ENCODE data around the gene GLS2.

Gene GLS2

GRCh38 chr12:56488041-56488955, at the start of gene GLS2:
GLS2 (minus strand) TSS chr12:56488161; CDS start chr12:56488118, 43 bp downstream.
- TF ChIP-seq L3MBTL2 (conservative IDR thresholded peaks at IDR 0.05) (peak; percentile 99), SUZ12 (IDR thresholded peaks at IDR 0.05) (no peak), PKNOX1 (IDR thresholded peaks at IDR 0.05) (peak; percentile 96), LEF1 (IDR thresholded peaks at IDR 0.05; ENCODE audit: borderline replicate concordance) (no peak), SP1 (IDR thresholded peaks at IDR 0.05) (no peak)
- POLR2A ChIA-PET, result interaction anchor here (0.8 to 1.2 kb wide), 3 partner anchors 15 to 128 kb away, joined by 3 read pairs; partner anchors contain the start of gene STAT2
- DNase-seq (ENCODE audit: extremely low spot score), result peak; percentile 81
- CTCF ChIA-PET, result no interaction called here

- DNase-seq (ENCODE audit: extremely low spot score), result no peak
- POLR2A ChIA-PET, result no interaction called here
- CTCF ChIA-PET, result no interaction called here
Measured at GRCh38 chr12:56537546-56537945, 49.6 kb upstream of the GLS2 start.

GRCh38 chr12:56530390-56531055, 42.6 kb upstream of the GLS2 start:
- TF ChIP-seq ZNF384 (IDR thresholded peaks at IDR 0.05), result no peak
- no peak for TF ChIP-seq SP1 (IDR thresholded peaks at IDR 0.05)
- no peak for TF ChIP-seq L3MBTL2 (conservative IDR thresholded peaks at IDR 0.05)
- TF ChIP-seq FOXA1 (IDR thresholded peaks at IDR 0.05), result no peak
- TF ChIP-seq ELF4 (IDR thresholded peaks at IDR 0.05), result no peak
- TF ChIP-seq TARDBP (IDR thresholded peaks at IDR 0.05), result no peak
- TF ChIP-seq ARNT (IDR thresholded peaks at IDR 0.05), result no peak
- TF ChIP-seq CTBP1 (IDR thresholded peaks at IDR 0.05; ENCODE audit: borderline replicate concordance), result no peak
- no peak for TF ChIP-seq FOXM1 (IDR thresholded peaks at IDR 0.05; ENCODE audit: borderline replicate concordance)
- no peak for TF ChIP-seq NFRKB (IDR thresholded peaks at IDR 0.05)
- TF ChIP-seq HDGF (IDR thresholded peaks at IDR 0.05; ENCODE audit: borderline replicate concordance), result no peak
- ChIA-PET POLR2A (no interaction called here), CTCF (interaction anchor here (0.8 to 1.4 kb wide), 2 partner anchors 13 to 106 kb away, joined by 3 to 4 read pairs; no protein-coding TSS in a partner anchor)
- no peak for DNase-seq (ENCODE audit: extremely low spot score)

More at GRCh38 chr12:56537546-56537945, 49.6 kb upstream of the GLS2 start:
- TF ChIP-seq BHLHE40 (IDR thresholded peaks at IDR 0.05; ENCODE audit: borderline replicate concordance), result no peak
- TF ChIP-seq FOXA1 (IDR thresholded peaks at IDR 0.05), result no peak
- no peak for TF ChIP-seq SUZ12 (IDR thresholded peaks at IDR 0.05)
- no peak for TF ChIP-seq ELF4 (IDR thresholded peaks at IDR 0.05)
- no peak for TF ChIP-seq TARDBP (IDR thresholded peaks at IDR 0.05)
- no peak for TF ChIP-seq CTBP1 (IDR thresholded peaks at IDR 0.05; ENCODE audit: borderline replicate concordance)
- no peak for TF ChIP-seq NFRKB (IDR thresholded peaks at IDR 0.05)
- no peak for TF ChIP-seq ARNT (IDR thresholded peaks at IDR 0.05)

GRCh38 chr12:56529656-56530055, 41.7 kb upstream of the GLS2 start:
- CTCF ChIA-PET, result interaction anchor here (1.4 kb wide), 1 partner anchor 107 kb away, joined by 4 read pairs; no protein-coding TSS in a partner anchor
- DNase-seq (ENCODE audit: extremely low spot score), result no peak
- TF ChIP-seq SP1 (IDR thresholded peaks at IDR 0.05), result no peak
- TF ChIP-seq ARNT (IDR thresholded peaks at IDR 0.05), result no peak
- no peak for TF ChIP-seq L3MBTL2 (conservative IDR thresholded peaks at IDR 0.05)
- no peak for TF ChIP-seq PKNOX1 (IDR thresholded peaks at IDR 0.05)
- no peak for TF ChIP-seq CTBP1 (IDR thresholded peaks at IDR 0.05; ENCODE audit: borderline replicate concordance)
- TF ChIP-seq BHLHE40 (IDR thresholded peaks at IDR 0.05; ENCODE audit: borderline replicate concordance), result no peak
- no peak for TF ChIP-seq HDGF (IDR thresholded peaks at IDR 0.05; ENCODE audit: borderline replicate concordance)
- no peak for TF ChIP-seq ZNF384 (IDR thresholded peaks at IDR 0.05)
- no peak for TF ChIP-seq ELF4 (IDR thresholded peaks at IDR 0.05)
- no peak for TF ChIP-seq FOXA1 (IDR thresholded peaks at IDR 0.05)
- no peak for TF ChIP-seq NFRKB (IDR thresholded peaks at IDR 0.05)
- no peak for TF ChIP-seq SUZ12 (IDR thresholded peaks at IDR 0.05)
- no peak for TF ChIP-seq LEF1 (IDR thresholded peaks at IDR 0.05; ENCODE audit: borderline replicate concordance)
- TF ChIP-seq FOXK2 (IDR thresholded peaks at IDR 0.05), result no peak
- TF ChIP-seq FOXM1 (IDR thresholded peaks at IDR 0.05; ENCODE audit: borderline replicate concordance), result no peak
- POLR2A ChIA-PET, result no interaction called here

- ChIA-PET CTCF (interaction anchor here (0.6 kb wide), 1 partner anchor 15 kb away, joined by 3 read pairs; no protein-coding TSS in a partner anchor), POLR2A (no interaction called here)
- DNase-seq (ENCODE audit: extremely low spot score), result no peak
- TF ChIP-seq ARNT (IDR thresholded peaks at IDR 0.05) (no peak), LEF1 (IDR thresholded peaks at IDR 0.05; ENCODE audit: borderline replicate concordance) (no peak), SP1 (IDR thresholded peaks at IDR 0.05) (no peak), ELF4 (IDR thresholded peaks at IDR 0.05) (no peak), FOXA1 (IDR thresholded peaks at IDR 0.05) (no peak), FOXM1 (IDR thresholded peaks at IDR 0.05; ENCODE audit: borderline replicate concordance) (no peak), CTBP1 (IDR thresholded peaks at IDR 0.05; ENCODE audit: borderline replicate concordance) (no peak), HDGF (IDR thresholded peaks at IDR 0.05; ENCODE audit: borderline replicate concordance) (no peak), BHLHE40 (IDR thresholded peaks at IDR 0.05; ENCODE audit: borderline replicate concordance) (no peak), TARDBP (IDR thresholded peaks at IDR 0.05) (no peak), ZNF384 (IDR thresholded peaks at IDR 0.05) (no peak), L3MBTL2 (conservative IDR thresholded peaks at IDR 0.05) (no peak), SUZ12 (IDR thresholded peaks at IDR 0.05) (no peak), FOXK2 (IDR thresholded peaks at IDR 0.05) (no peak), PKNOX1 (IDR thresholded peaks at IDR 0.05) (no peak), NFRKB (IDR thresholded peaks at IDR 0.05) (no peak)
Measured at GRCh38 chr12:56528846-56529245, 40.9 kb upstream of the GLS2 start.
